ENCODE measurements around the gene XPO6.

Gene XPO6

GRCh38 chr16:28189245-28189644 lies 22.5 kb downstream of the XPO6 start:
- no peaks in the 10 kb centered on the region for H3K27me3 ChIP-seq (ENCODE audit: control insufficient read depth, insufficient read depth, low read length)
- H3K4me3 ChIP-seq (ENCODE audit: low read length), result no peak overlapping the region
- no peaks in the 10 kb centered on the region for H3K36me3 ChIP-seq (ENCODE audit: control insufficient read depth, insufficient read depth, low read length)
- H3K4me1 ChIP-seq (ENCODE audit: control insufficient read depth, insufficient read depth, low read length), result peaks cover 3% of the 10 kb centered on the region
- no peak overlapping the region for H3K27ac ChIP-seq (ENCODE audit: low read depth, low read length)
- no peak overlapping the region for H3K9ac ChIP-seq (ENCODE audit: low read length)

- Histone ChIP-seq H3K9ac (ENCODE audit: low read length) (no peak overlapping the region), H3K27me3 (ENCODE audit: control insufficient read depth, insufficient read depth, low read length) (no peaks in the 10 kb centered on the region), H3K27ac (ENCODE audit: low read depth, low read length) (no peak overlapping the region), H3K36me3 (ENCODE audit: control insufficient read depth, insufficient read depth, low read length) (no peaks in the 10 kb centered on the region), H3K4me1 (ENCODE audit: control insufficient read depth, insufficient read depth, low read length) (peaks cover 3% of the 10 kb centered on the region), H3K4me3 (ENCODE audit: low read length) (no peak overlapping the region)
Observed at GRCh38 chr16:28188085-28188916, 23.5 kb downstream of the XPO6 start.

GRCh38 chr16:28187595-28188004 lies 24.2 kb downstream of the XPO6 start:
- Histone ChIP-seq H3K4me1 (ENCODE audit: control insufficient read depth, insufficient read depth, low read length) (peaks cover 3% of the 10 kb centered on the region), H3K27ac (ENCODE audit: low read depth, low read length) (no peak overlapping the region), H3K27me3 (ENCODE audit: control insufficient read depth, insufficient read depth, low read length) (no peaks in the 10 kb centered on the region)

GRCh38 chr16:28186752-28187151 lies 25.0 kb downstream of the XPO6 start:
- Histone ChIP-seq H3K27me3 (ENCODE audit: control insufficient read depth, insufficient read depth, low read length) (no peaks in the 10 kb centered on the region), H3K27ac (ENCODE audit: low read depth, low read length) (no peak overlapping the region), H3K4me1 (ENCODE audit: control insufficient read depth, insufficient read depth, low read length) (peaks cover 7% of the 10 kb centered on the region), H3K36me3 (ENCODE audit: control insufficient read depth, insufficient read depth, low read length) (no peaks in the 10 kb centered on the region), H3K4me3 (ENCODE audit: low read length) (no peak overlapping the region), H3K9ac (ENCODE audit: low read length) (no peak overlapping the region)

More at GRCh38 chr16:28187595-28188004, 24.2 kb downstream of the XPO6 start:
- no peaks in the 10 kb centered on the region for H3K36me3 ChIP-seq (ENCODE audit: control insufficient read depth, insufficient read depth, low read length)
- no peak overlapping the region for H3K9ac ChIP-seq (ENCODE audit: low read length)
- H3K4me3 ChIP-seq (ENCODE audit: low read length), result no peak overlapping the region

- no peak overlapping the region for H3K9ac ChIP-seq (ENCODE audit: low read length)
- no peaks in the 10 kb centered on the region for H3K36me3 ChIP-seq (ENCODE audit: control insufficient read depth, insufficient read depth, low read length)
- H3K27me3 ChIP-seq (ENCODE audit: control insufficient read depth, insufficient read depth, low read length), result no peaks in the 10 kb centered on the region
- H3K4me1 ChIP-seq (ENCODE audit: control insufficient read depth, insufficient read depth, low read length), result peaks cover 11% of the 10 kb centered on the region
- no peak overlapping the region for H3K4me3 ChIP-seq (ENCODE audit: low read length)
- no peak overlapping the region for H3K27ac ChIP-seq (ENCODE audit: low read depth, low read length)
Observed at GRCh38 chr16:28185696-28186095, 26.1 kb downstream of the XPO6 start.

GRCh38 chr16:28184625-28185024 lies 27.1 kb downstream of the XPO6 start:
- no peak overlapping the region for H3K4me3 ChIP-seq (ENCODE audit: low read length)
- H3K36me3 ChIP-seq (ENCODE audit: control insufficient read depth, insufficient read depth, low read length), result no peaks in the 10 kb centered on the region
- H3K27ac ChIP-seq (ENCODE audit: low read depth, low read length), result no peak overlapping the region
- no peak overlapping the region for H3K9ac ChIP-seq (ENCODE audit: low read length)
- H3K4me1 ChIP-seq (ENCODE audit: control insufficient read depth, insufficient read depth, low read length), result peaks cover 11% of the 10 kb centered on the region
- H3K27me3 ChIP-seq (ENCODE audit: control insufficient read depth, insufficient read depth, low read length), result no peaks in the 10 kb centered on the region

- Histone ChIP-seq H3K4me1 (ENCODE audit: control insufficient read depth, insufficient read depth, low read length) (peaks cover 11% of the 10 kb centered on the region), H3K4me3 (ENCODE audit: low read length) (no peak overlapping the region), H3K27ac (ENCODE audit: low read depth, low read length) (no peak overlapping the region), H3K9ac (ENCODE audit: low read length) (no peak overlapping the region), H3K27me3 (ENCODE audit: control insufficient read depth, insufficient read depth, low read length) (no peaks in the 10 kb centered on the region), H3K36me3 (ENCODE audit: control insufficient read depth, insufficient read depth, low read length) (no peaks in the 10 kb centered on the region)
Observed at GRCh38 chr16:28183930-28184329, 27.8 kb downstream of the XPO6 start.

GRCh38 chr16:28183484-28183883 lies 28.3 kb downstream of the XPO6 start:
- peaks cover 11% of the 10 kb centered on the region for H3K4me1 ChIP-seq (ENCODE audit: control insufficient read depth, insufficient read depth, low read length)
- no peak overlapping the region for H3K9ac ChIP-seq (ENCODE audit: low read length)
- H3K27ac ChIP-seq (ENCODE audit: low read depth, low read length), result no peak overlapping the region
- H3K27me3 ChIP-seq (ENCODE audit: control insufficient read depth, insufficient read depth, low read length), result no peaks in the 10 kb centered on the region
- no peaks in the 10 kb centered on the region for H3K36me3 ChIP-seq (ENCODE audit: control insufficient read depth, insufficient read depth, low read length)
- no peak overlapping the region for H3K4me3 ChIP-seq (ENCODE audit: low read length)

GRCh38 chr16:28182801-28183200 lies 29.0 kb downstream of the XPO6 start:
- H3K9ac ChIP-seq (ENCODE audit: low read length), result no peak overlapping the region
- peaks cover under 1% of the 10 kb centered on the region for H3K36me3 ChIP-seq (ENCODE audit: control insufficient read depth, insufficient read depth, low read length)
- no peaks in the 10 kb centered on the region for H3K27me3 ChIP-seq (ENCODE audit: control insufficient read depth, insufficient read depth, low read length)
- no peak overlapping the region for H3K4me3 ChIP-seq (ENCODE audit: low read length)
- H3K27ac ChIP-seq (ENCODE audit: low read depth, low read length), result no peak overlapping the region
- H3K4me1 ChIP-seq (ENCODE audit: control insufficient read depth, insufficient read depth, low read length), result peaks cover 11% of the 10 kb centered on the region

GRCh38 chr16:28182183-28182582 lies 29.6 kb downstream of the XPO6 start:
- peaks cover 11% of the 10 kb centered on the region for H3K4me1 ChIP-seq (ENCODE audit: control insufficient read depth, insufficient read depth, low read length)
- no peak overlapping the region for H3K27ac ChIP-seq (ENCODE audit: low read depth, low read length)
- no peaks in the 10 kb centered on the region for H3K27me3 ChIP-seq (ENCODE audit: control insufficient read depth, insufficient read depth, low read length)
- no peak overlapping the region for H3K4me3 ChIP-seq (ENCODE audit: low read length)
- no peak overlapping the region for H3K9ac ChIP-seq (ENCODE audit: low read length)
- peaks cover 2% of the 10 kb centered on the region for H3K36me3 ChIP-seq (ENCODE audit: control insufficient read depth, insufficient read depth, low read length)

GRCh38 chr16:28181515-28181914 lies 30.2 kb downstream of the XPO6 start:
- Histone ChIP-seq H3K4me3 (ENCODE audit: low read length) (no peak overlapping the region), H3K27ac (ENCODE audit: low read depth, low read length) (no peak overlapping the region)

GRCh38 chr16:28180655-28181460 lies 30.9 kb downstream of the XPO6 start:
- H3K9ac ChIP-seq (ENCODE audit: low read length), result no peak overlapping the region
- H3K27ac ChIP-seq (ENCODE audit: low read depth, low read length), result no peak overlapping the region
- peaks cover 5% of the 10 kb centered on the region for H3K36me3 ChIP-seq (ENCODE audit: control insufficient read depth, insufficient read depth, low read length)
- H3K4me1 ChIP-seq (ENCODE audit: control insufficient read depth, insufficient read depth, low read length), result peaks cover 11% of the 10 kb centered on the region
- no peaks in the 10 kb centered on the region for H3K27me3 ChIP-seq (ENCODE audit: control insufficient read depth, insufficient read depth, low read length)
- H3K4me3 ChIP-seq (ENCODE audit: low read length), result no peak overlapping the region

More at GRCh38 chr16:28181515-28181914, 30.2 kb downstream of the XPO6 start:
- Histone ChIP-seq H3K27me3 (ENCODE audit: control insufficient read depth, insufficient read depth, low read length) (no peaks in the 10 kb centered on the region), H3K9ac (ENCODE audit: low read length) (no peak overlapping the region), H3K36me3 (ENCODE audit: control insufficient read depth, insufficient read depth, low read length) (peaks cover 5% of the 10 kb centered on the region), H3K4me1 (ENCODE audit: control insufficient read depth, insufficient read depth, low read length) (peaks cover 11% of the 10 kb centered on the region)
